HG02938 (cell line): ENCODE results near the gene IQGAP2.

Source experiments
- ATAC-seq: cut with Tn5 transposase; IDR thresholded peaks from one replicate; pipeline ENCODE4 v1.9.1; 2021; ENCODE audit warnings: mild to moderate bottlenecking, moderate library complexity; ENCODE audit not compliant: unreplicated experiment

Gene IQGAP2

DNA sequence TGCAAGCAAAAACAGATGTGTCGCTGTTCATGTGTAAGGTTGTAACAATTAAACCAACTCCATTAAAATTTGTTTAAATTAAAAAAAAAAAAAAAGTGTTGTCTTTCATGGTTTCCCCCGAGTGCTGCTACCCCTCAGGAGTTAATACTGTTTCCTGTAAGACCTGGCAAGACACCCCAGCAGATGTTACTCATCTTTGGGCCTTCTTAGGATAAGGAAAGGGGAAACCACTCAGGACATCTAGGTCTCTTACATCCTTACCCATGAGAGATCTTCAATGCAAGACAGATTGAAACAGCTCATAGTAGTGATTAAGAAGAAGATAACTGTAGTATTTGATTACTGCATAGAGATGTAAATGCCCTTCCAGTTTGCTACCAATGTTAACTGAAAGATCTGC lies 279.3 kb downstream of the IQGAP2 start:
- ATAC-seq: no peak

DNA sequence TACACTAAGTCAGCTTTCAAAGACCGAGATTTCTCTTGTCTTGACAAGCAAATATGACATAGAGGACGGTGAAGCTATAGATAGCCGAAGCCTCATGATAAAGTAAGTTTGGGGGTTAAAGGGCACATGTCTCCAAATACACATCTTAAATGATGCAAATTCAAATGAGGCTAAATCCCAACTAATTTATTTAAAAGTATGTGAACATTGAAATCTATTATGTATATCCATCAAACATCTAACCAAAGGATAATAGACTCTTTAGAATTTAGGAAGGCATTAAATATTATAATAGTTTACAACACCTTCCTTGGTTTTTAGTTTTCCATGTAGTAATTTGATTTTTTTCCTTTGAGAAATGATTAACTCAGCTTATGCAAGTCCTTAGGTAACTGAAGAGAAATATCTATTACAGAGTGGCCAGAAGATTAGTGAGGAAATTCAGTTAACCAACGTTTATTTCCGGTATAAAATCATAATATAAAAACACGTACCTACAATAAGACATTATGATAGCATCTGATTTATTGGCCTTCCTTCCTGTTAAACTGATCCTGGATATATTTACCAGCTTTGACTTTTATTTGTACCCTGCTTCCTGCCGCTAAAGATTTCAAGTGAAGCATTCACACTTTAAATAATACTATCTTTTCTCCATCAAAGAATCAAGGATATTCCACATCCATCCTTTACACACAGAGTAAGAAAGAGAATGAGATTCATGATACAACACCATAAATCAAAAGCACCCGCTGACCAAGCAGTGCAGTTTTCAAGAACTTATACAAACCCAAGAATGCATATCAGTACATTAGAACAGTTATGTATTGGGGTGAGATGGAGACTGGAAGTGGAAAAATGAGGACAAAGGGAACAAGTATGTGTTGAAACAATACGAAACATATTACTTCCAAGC lies 281.0 kb downstream of the IQGAP2 start:
- no peak for ATAC-seq

DNA sequence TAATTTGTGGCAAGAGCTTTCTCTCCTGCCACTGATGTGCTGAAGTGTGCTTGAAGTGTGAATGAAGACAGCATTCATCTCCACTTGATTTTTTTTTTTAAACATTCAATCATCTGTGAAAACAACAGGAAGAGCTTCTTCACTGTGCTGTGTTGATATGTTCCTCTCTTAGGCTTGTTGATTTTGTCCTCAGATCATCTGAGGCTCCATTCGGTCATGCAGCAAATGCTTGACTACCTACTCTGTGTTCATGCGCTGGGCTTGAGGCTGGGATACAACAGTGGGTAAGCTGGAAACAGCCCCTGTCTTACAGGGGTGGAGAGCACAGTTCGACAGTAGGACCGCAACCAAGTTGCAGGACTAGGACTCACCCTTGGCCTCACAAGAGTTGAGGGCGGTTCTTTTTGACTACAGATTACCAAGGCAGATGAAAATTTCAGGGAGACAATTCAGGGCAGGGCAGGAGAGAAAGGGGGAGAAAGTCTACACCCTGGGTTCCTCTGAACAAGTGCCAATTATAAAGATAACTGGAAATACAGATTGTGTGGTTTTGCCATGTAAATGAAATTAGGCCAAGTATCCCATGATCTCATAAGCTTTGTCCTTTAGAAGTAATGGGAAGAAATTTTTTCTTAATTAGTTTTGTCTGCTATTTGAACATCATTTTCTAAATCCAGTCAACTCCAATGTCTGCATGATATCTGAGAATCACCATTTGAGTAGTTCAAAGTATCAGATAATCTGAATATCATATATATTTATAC lies 281.9 kb downstream of the IQGAP2 start:
- ATAC-seq: no peak

DNA sequence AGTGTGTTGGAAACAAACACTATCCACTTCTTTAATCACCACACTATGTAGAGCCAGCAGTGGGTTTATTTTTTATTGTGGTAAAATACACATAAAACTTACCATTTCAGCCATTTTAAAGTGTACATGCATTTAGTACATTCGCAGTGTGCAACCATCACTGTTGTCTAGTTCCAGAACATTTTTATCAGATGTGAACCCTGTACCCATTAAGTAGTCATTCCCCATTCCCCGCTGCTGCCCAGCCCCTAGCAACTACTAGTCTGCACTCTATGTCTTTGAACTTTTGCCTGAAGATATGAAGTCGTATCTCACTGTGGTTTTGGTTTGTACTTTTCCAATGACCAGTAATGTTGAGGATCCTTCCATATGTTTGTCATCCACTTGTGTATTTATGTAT lies 282.6 kb downstream of the IQGAP2 start:
- ATAC-seq: no peak

DNA sequence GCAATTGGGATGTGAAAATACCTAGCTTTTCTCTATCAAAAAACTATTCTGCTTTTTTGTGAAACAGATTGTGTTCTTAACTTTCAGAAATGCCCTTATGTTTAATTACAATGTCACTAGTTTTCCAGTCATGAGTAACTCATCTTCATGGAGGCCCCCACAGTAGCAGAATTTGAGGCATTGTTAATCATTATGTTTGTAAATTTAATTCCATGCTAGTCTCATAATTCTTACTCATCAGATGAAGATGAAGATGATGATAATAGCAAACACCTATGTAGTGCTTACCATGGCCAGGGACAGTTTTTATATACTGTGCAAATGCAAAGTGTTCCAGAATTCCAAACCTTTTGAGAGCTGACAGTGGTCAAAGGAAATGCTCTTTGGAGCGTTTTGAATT lies 285.1 kb downstream of the IQGAP2 start:
- no peak for ATAC-seq

DNA sequence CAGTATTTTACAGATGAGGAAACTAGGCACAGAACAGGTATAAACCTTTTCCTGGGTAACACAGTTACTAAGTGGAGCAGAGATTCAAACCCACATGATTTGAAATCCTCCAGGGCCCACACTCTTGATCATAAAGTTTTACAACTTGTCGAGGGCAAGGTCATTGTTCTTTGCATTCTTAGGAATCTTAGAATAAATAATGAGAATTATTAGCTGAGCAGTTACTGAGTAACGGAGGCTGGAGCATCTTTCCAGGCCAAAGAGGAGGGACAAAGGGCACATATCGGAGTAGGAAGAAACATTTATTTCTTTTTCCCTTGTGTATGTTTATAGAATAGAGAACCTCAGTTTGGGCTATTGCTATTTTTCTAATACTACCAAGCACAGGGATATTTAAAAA lies 285.8 kb downstream of the IQGAP2 start:
- no peak for ATAC-seq

DNA sequence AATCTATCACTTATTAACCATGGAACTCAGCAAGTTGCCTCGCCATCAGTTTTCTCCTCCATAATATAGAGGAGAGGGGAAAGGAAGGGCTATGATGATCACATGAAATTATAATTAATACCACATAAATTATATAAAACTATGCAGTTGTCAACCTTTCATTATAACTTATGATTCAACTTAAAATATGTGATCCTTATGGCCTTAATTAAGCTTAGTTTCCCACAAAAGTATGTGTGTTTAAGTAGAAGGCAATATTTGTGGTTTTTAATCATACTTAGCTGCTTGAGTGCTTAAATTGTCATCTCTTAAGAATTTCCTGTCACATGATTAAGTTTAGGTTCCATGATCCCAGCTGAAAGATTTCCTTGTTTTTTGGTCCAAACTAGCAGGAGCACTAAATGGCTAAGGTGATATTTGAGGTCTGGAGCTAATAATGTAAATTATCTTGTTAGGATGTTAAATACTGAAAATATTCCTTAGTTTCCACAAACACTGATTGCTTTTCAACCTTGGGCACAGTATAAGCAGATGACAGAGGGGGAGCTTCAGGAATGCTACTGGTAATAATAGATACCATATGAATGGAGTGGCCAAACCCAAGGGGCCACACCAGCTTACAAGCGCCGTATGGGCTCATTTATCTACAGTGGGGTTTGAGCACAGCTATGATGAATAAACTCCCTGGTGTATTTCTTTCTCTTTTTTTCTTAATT lies 286.4 kb downstream of the IQGAP2 start:
- ATAC-seq: no peak

DNA sequence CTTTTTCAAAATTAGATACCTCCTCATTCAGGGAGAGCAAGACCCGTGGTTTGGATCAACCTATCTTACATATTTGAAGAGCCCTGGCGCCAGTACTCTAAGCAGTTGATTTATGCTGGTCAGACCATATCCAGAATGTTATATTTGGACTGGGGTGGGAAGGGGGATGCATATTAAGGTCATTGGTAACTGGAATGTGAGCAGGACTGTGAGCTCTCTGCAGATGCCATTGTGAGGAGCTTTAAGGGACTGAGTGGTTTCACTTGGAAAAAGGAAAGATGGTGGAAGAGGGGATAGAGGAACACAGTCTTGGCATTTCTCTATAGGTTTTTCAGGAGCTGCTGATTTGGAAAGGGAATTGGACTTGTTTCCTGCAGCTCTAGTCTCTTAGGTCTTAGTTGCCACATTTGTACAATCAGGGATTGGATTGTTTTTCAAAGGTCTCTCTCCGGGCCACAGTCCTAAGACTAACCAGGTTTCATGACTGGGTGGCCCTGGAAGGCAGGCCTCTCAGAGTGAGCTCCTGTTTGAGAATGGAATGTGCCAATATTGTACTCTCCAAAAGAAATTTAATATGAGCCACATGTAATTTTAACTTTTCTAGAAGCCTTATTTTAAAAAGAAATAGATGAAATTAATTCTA lies 287.1 kb downstream of the IQGAP2 start:
- no peak for ATAC-seq

DNA sequence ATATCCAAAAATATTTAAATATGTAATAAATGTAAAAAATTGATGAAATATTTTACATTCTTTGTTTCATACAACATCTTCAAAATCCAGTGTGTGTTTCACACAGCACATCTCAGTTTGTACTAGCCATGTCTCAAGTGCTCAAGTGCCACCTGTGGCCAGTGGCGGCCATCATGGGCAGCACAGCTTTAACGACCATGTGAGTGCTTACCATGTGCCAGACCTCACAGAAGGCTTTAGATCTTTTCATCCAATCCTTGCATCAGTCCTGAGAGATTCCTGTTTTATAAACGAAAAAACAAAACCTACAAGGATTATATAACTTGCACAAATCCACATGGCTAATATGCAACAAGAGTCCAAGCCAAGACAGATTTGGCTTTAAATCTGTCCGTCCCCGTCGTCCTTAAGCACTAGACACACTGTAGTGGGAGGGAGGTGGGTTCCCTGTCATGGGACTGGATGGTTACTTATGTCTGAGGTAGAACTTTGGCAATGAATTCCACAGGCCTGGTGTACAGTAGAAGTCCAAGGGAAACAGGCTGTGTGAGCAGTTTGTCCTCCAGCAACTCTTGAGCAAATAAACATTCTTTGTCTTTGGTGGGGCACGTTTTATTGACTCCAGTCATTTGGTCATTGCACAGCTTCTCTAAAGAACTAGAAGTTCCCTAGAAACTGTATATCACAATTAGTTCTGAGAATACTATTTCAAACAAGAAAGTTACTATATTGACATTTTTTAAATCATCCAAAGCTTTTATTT lies 287.8 kb downstream of the IQGAP2 start:
- ATAC-seq: no peak

DNA sequence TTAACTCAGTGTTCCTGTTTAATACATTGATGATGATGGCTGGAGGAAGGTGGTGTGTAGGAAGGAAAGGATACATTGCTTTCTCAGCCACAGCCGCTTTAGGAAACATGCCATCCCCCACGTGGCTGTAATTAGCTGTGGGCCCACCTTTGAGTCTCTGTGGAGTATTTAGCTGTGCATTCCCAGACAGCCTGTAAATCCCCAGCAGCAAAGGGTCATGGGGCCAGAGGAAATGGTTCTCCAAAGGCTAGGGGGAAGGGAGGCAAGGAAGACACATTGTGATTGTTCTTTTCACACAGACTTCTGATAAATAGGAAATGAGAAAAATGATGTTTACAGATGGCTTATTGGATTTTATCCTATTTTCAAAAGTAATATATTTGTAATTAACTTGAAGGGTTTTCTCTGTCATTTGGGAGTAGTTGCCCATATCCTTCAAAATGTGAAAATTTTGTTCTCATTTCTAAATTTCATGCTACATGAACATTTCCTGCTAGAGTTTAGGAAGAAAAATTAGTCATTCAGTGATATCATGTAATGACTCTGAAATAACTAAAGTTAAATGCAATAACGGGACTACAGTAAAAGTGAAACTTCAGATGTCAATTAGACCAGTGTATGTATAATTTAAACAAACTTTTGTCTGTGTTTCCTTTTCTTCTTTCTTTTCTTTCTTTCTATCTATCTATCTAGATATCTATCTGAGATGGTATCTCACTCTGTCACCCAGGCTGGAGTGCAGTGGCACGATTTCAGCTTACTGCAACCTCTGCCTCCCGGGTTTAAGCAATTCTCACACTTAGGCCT lies 288.6 kb downstream of the IQGAP2 start:
- no peak for ATAC-seq

DNA sequence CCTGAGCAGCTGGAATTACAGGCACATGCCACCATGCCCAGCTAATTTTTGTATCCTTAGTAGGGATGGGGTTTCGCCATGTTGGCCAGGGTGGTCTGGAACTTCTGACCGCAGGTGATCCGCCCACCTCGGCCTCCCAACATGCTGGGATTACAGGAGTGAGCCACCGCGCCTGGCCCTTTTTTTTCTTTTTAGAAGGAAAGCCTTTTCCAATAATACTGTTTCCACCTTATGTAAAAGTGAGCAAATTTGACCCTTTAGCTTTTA lies 289.1 kb downstream of the IQGAP2 start:
- no peak for ATAC-seq

DNA sequence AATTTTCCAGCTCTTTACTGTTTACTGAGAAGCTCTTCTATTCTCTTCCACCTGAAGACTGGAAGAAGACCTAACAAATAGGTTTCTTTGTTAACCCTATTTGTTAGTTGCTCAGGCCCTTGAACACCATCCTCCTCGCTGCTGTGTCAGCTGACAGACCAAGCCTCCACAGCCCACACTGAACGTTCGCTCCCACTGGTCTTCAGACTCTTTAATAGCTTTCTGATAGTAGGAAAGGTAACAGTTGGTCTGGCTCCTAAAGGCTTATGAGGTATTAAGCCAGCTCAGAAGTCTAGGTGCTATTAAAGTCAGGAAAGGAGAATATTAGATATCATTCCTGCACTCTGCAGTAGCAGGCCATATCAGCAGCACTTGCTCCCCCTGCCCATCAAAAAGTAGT lies 289.6 kb downstream of the IQGAP2 start:
- no peak for ATAC-seq

DNA sequence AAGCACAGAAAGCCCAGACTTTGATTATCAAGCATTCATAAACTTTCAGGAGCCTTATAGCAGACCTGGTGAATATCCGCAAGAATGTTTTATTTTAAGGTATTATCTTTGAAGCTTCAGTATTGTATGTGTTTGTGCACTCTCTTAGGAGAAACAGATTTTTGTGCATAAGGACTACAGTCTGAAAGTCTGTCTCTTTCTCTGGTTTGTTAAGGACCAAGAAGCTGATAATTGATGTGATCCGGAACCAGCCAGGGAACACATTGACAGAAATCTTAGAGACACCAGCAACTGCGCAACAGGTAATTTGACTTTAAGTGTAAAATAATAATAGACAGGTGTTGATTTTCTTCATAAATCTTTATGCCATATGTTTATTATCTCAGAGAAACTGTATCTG lies 290.1 kb downstream of the IQGAP2 start:
- no peak for ATAC-seq

DNA sequence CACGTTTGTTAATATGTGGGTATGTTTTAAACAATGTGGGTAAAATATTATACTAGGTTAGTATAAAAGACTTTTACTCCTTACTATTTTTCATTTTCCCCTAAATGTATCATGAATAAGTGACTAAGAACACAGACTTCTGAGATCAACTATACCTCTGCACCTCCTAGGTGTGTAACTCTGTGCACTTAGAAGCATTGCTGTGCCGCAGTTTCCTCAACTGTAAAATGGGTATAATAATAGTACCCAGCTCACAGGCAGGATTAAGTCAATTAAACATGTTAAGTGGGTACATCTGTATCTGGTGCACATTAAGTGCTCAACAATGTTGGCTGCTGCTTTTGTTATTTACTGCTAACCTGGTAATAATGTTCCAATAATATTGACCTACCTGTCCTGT lies 291.2 kb downstream of the IQGAP2 start:
- no peak for ATAC-seq

DNA sequence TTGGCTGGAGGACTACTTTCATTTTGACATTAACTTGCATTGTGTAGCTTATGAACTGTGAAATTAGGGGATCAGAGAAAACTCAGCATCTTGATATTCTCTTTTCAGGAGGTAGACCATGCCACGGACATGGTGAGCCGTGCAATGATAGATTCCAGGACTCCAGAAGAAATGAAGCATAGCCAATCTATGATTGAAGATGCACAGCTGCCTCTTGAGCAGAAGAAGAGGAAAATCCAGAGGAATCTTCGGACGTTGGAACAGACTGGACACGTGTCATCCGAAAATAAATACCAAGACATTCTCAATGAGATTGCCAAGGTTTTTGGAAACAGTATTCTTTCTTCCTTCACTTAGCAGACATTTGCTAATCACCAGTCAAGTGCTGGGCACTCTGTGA lies 292.3 kb downstream of the IQGAP2 start:
- no peak for ATAC-seq

DNA sequence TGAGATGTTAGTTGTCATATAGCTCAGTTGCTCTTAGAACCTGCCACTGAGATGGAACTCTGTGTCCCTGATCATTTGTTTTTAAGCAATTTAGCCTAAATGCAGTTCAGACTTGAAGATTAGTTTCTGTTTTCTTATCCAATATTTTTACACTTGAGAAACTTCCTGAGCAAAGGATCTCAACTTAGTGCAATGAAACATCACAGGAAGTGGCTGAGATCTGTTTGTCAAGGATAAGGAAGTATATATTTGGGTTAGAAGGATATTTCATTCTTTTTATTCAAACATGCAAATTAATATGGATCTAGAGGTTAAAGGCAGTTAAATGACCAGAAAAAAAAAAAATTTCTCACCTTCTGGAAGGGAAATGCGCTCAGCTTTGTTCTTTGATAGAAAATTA lies 293.2 kb downstream of the IQGAP2 start:
- ATAC-seq: no peak

DNA sequence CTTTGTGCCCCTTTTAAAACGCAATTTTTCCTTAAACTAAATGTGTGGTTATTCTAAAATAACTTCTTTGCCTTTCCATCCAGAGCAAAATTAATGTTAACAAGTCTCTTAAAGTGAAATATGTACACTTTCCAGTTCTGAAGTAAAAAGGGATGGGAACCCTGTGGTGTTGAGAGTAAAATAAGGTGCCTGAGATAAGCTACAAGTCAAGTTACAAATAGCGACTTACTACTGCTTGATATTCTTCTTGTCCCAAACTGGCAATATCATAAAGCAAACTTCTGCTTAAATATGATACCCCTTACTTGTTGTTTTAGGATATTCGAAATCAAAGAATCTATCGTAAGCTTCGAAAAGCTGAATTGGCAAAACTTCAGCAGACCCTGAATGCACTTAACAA lies 294.6 kb downstream of the IQGAP2 start:
- ATAC-seq: no peak

DNA sequence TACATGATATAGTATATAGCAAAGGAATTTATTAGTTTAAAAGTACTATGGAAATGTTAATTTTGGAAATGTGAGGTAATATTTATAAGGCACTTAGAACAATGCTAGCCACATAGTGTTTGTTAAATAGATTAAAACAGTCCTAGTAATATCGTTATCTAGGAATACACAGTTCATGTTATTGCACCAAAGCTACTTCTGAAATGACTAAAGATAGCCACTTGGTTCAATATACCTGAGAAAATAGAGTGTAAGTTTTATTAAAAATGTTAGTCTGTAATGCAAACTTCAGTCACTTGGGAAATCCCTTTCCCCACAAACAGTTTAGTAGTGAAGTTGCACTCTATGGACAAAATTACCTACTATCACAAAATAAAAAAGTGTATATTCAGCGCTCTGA lies 297.5 kb downstream of the IQGAP2 start:
- ATAC-seq: no peak

DNA sequence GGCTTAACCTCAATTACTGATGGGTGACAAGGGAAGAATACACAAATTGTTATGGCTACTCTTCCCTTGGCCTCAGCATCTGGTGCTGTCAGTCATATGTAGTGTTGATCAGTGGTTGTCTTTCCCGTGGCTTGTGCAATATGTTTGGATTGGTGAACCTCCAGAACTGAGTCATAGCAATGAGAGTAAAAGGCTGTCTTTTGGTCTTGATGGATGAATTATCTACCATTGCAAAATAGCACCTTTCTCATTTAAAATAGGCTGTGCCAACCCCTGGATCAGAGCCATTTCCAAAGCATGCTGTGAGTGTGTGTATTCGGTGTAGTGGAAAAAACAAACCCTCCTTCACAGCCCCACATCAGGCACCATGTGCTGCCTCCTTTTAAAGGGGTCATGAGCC lies 298.2 kb downstream of the IQGAP2 start:
- ATAC-seq: no peak

DNA sequence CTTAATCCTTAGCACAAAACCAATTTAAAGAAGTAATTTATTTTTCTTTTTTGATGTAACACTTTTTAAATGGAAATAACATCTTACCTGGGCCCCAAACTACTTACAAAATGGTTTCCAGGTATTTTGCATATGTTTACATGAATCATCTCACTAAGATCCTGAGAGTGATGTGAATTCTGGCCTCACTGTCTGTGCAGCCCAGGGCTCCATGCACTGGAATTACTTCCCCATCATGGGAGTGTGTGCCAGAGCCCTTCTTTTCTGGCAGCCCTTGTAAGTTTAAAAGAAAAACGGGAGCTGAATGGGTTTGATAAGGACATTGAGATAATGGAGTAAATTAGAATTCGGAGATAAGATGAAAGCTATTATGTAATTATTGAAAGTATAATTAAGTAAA lies 300.6 kb downstream of the IQGAP2 start:
- no peak for ATAC-seq
